Astrocyte of the spinal cord (primary cell): ENCODE results near the gene TRIP11.

Experiments
- DNase-seq: peaks from one replicate; pipeline ENCODE4 v3.0.0; 2011; ENCODE audit warnings: low read depth, low spot score
- H3K4me3 ChIP-seq: 2 replicates; pipeline ENCODE4 v1.5.1; 2011; ENCODE audit warnings: low read depth, mild to moderate bottlenecking, low read length, moderate library complexity
- CTCF ChIP-seq: IDR thresholded peaks from 2 replicates; pipeline ENCODE4 v1.5.1; 2012; ENCODE audit warnings: low read depth, mild to moderate bottlenecking, low read length, inconsistent platforms
- in situ Hi-C: cut with HindIII; loops from 2 replicates; pipeline ENCODE4 v1.10.0; 2017; ENCODE audit warnings: low sequenced_read_pairs

Gene TRIP11

DNA sequence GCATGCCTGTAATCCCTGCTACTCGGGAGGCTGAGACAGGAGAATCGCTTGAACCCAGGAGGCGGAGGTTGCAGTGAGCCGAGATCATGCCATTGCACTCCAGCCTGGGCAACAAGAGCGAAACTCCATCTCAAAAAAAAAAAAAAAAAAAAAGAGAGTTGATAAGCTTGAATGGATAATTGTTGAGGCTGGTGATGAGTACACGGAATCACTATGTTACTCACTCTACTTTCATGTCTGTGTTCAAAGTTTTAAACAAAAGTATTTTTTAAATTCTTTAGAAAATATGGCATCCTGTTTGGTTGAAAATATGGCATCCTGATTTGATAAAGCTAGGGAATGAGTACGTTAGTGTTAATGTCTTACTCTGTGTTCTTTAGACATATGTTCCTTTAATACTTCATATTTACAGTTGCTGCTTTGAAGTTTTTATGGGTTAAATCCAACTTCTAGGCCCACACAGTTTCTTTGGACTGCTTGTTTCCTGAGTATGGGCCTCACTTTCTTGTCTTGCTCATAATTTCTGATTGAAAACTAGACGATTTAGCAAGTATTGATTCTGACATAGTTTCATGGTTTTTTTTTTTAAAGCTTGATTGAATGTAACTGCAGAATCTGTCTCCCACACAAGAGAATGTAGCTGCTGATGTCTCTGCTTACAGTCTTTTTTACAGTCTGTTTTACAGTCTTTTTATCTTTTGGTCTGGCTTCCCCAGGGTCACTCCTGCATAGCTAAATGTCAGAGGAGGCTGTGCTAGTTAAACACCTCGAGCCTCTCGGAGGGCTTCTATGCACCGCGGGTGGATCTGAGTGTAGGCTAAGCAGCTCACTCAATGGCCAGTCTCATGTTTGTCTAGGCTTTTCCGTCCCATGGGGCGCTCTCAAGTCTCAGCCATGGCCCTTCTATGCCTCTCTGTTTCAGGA is 78.3 kb downstream of the TRIP11 start:
- no peak for TF ChIP-seq CTCF
- no peak for DNase-seq
- in situ Hi-C loops, result no loop called here
- H3K4me3 ChIP-seq, result no peak overlapping the region

- TF ChIP-seq CTCF, result no peak
- in situ Hi-C loops, result no loop called here
- no peak for DNase-seq
- H3K4me3 ChIP-seq, result no peak overlapping the region
These were observed 82.0 kb downstream of the TRIP11 start for GRCh38 chr14:91957876-91958313.

- H3K4me3 ChIP-seq, result no peak overlapping the region
- in situ Hi-C loops, result no loop called here
- no peak for DNase-seq
- no peak for TF ChIP-seq CTCF
These were observed 83.2 kb downstream of the TRIP11 start for GRCh38 chr14:91956616-91957015.

DNA sequence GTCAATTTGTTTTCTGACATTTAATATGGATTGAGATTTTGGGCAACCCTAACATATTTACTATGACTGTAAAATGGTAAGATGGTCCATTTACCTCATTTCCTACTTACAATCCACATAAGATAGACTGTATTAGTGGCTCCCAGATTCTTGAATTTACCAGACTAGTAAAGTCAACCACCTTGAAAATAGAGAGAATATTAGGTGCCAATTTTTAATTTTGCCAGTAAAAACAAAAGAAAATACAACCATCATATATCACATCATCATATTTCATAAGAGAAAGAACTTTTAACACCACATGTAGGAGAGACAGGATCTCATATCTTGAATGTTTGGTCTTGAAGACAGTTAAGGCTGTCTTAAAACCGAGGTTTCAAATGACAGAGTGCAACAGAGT is 84.7 kb downstream of the TRIP11 start:
- no peak for DNase-seq
- no peak for TF ChIP-seq CTCF
- in situ Hi-C loops, result no loop called here
- H3K4me3 ChIP-seq, result no peak overlapping the region

DNA sequence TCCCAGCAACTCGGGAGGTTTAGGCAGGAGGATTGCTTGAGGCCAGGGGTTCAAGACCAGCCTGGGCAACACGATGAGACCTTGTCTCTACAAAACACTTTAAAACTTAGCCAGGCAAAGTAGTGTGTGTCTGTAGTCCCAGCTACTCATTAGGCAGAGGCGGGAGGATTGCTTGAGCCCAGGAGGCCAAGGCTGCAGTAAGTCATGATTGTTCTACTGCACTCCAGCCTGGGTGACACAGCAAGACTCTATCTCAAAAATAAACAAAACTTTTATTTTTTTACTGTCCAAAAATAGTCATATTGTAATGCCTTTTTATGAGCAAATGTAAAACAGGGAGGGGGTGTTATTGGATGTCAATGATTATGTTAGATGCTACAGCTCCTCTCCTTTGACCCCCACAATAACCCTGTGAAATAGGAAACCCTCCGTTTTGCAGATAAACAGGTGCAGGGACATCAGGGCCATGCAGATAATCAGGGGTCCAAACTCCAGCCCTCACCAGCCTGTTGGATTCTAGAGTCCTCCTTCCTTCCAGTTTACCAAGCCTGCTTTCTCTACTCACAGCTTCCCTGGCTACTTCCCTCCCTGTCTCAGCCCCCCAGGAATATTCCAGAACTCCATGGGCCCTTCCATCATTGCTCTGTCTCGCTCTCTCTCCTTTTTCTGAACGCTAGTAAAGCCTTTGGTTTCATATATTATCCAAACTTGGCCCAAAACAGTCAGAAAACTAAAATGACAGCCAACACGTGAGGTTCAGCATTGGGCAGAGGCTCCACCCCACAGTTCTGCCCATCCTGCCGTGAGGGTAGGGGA is 86.5 kb downstream of the TRIP11 start:
- TF ChIP-seq CTCF, result no peak

DNA sequence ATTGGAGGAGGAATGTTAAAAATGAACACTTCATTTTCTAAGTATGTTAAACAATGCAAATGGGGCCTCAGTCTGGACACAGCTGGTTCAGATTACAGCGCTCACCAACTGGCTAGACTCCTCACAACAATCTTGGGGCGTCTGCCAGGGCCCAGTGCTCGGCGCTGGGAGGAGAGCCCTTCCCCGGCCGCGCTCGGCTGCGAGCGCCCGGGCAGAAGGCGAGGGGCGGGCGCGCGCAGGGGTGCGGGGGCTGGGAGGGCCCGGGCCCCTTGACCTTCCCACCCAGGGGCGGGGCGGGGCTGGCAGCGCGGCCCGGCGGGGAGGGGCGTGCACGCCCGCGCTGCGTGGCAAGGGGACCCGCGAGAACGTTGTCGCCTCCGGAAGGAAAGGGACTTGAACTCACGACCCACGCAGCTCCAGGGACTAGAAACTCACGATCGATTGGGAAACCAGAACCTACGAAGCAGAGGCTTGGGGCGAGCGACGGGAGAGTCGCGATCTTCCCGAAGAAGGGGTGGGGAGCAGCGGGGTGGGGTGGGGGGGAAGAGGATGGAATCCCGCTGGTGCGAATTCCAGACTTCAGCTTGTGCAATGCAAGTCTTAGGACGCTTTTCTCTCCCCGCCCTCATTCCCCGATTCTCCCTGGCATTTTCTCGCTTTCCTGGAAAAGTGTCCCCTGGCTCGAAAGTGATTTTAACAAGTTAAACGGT is 92.2 kb downstream of the TRIP11 start, which contains the start of gene FBLN5:
Gene FBLN5, minus strand, starts transcription at position 220 of the 710 bp plus-strand sequence. CDS start 465 bp downstream, outside the sequence.
- peak; percentile 80 for DNase-seq
- TF ChIP-seq CTCF, result no peak
- H3K4me3 ChIP-seq, result peak within 1 kb of the TSS; percentile 50
- in situ Hi-C loops, result no loop called here

More for the DNA sequence above, 86.5 kb downstream of the TRIP11 start:
- H3K4me3 ChIP-seq, result no peak overlapping the region
- in situ Hi-C loops, result no loop called here
- DNase-seq, result no peak
